NCI-H510A treated with DMSO at 0.1 percent for 48 hours (cell line): ENCODE measurements around the gene RADIL.

Source experiments
- DNase-seq: peaks from one replicate; lab custom pipeline; 2025; lab: John Stamatoyannopoulos, UW

The RADIL gene

DNA sequence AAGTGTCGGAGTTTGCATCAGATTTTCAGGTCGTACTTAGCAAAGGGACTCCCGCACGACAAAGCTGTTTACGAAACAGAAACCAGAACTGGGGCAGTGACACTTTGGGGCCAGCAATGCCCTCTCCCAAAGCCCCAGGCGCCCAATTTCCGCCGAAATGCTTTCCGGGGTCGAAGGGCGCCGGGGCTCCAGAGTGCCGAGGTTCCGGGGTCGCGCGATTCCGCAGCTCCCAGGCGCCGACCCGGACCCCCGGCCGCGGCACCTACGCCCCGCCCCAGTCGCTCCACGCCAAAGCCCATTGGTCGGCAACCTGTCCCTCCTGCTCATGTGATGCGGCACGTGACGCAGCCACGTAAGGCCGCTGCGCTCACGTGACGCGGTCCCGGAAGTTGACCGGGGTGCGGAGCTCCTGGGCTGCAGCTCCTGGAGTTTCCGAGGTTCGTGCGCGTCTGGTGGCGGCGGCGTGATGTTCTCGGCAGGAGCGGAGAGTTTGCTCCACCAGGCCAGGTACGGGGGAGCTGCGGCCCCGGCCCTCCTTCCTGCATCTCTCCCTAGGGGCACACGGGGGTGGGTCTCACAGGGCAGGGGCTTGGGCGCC, 108.2 kb downstream of the RADIL start, which contains the start of gene AP5Z1:
Gene AP5Z1, plus strand, starts transcription at position 374 of the 598 bp plus-strand sequence. Its CDS starts 93 bp downstream, at position 467.
- peak; percentile 85 for DNase-seq

DNA sequence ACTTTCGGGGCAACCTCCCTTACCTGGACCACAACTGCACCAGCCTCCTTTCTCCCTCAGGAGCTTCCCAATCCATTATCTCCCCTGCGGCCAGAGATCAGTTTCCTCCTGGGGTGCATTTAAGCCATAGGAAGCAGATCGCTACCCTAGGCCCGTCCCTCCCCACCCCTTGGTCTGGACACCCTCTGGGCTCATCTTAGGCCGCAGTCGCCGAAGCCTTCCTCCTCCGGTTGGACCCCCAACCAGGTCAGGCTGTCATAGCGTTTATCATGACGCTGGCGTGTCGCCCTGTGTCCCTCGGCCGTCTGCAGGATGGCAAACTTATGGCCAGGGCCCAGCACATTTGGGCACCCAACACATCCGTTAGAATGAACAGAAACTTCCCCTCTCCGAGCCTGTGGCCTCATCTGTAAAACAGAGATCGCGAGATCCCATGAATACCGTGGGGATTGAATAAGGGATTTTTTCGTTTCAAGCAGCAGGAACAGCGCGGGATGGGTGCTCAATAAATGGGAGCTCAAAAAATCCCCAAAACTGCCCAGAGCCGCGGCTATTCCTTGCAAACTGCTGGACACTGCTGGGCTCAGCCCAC, 108.8 kb downstream of the RADIL start:
- DNase-seq: no peak

DNA sequence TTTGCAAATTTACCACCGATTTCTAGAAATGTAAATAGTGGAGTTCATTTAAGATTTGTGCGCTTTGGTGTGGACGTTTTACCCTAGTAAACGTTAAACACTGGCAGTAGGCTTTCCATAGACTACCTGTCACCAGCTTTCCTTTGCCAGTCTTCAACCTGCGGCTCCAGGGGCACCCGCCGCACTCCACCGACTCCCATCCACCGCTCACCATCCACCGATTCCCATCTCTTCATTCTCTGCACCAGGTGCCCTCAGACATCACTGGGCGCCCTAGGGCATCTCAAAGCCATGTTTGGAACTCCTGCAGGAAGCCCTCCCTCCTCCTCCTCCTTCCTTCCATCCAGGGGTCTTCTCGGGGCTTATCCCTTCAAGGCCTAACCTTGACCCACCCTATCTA, 109.5 kb downstream of the RADIL start:
- DNase-seq: no peak

DNA sequence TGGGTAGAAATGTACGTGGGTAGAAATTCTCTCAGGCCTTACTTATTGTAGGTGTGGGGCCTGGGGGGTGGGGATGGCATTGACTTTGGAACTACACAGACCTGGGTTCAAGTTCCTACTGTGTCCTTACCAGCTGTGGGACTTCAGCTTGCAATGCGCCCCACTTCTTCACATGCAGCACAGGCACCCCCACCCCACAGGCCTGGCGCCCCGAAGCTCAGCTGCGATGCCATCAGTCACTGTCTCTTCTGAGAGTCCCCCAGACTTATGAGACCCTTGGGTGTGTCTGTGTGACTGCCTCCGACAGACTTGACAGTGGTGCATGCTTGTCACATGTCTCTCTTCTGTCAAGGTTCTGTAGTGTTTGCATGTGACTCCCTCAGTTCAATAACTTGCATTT, 111.2 kb downstream of the RADIL start:
- DNase-seq: no peak

DNA sequence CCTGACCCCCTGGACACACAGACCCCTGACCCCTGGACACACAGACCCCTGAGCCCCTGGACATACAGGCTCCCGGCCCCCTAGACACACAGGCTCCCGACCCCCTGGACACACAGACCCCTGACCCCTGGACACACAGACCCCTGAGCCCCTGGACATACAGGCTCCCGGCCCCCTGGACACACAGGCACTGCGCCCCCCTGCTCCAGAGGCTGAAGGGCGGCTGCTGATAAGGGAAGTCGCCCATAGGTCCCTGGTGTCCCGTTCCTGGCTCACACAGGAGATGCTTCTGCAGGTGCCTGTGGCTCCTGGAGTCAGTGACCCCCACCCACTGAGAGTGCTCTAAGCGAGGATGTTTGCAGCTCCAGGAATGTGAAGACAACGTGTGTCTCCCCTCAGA, 111.8 kb downstream of the RADIL start:
- DNase-seq: no peak

DNA sequence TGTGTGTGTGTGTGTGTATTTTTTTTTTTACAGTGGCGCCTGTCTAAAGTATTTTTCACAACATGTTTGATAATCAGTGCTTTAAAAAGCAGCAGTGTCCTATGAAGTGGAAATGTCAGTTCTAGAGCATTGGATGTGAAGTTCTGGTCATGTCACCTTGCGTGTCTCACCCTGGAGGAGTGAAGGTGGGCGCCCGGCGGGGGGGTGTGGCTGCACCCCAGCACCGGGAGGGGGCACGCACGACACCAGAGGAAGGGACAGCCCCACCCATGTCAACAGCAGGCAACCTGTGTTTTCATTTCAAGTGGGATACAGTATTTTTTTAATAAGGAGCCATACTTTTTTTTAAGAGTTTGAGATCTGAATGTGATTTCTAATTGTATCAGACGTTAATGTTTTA, 112.6 kb downstream of the RADIL start:
- DNase-seq: no peak

- DNase-seq: no peak
Observed at GRCh38 chr7:4769761-4770160, 113.8 kb downstream of the RADIL start.

GRCh38 chr7:4768597-4769569, 114.6 kb downstream of the RADIL start:
- DNase-seq: no peak

DNA sequence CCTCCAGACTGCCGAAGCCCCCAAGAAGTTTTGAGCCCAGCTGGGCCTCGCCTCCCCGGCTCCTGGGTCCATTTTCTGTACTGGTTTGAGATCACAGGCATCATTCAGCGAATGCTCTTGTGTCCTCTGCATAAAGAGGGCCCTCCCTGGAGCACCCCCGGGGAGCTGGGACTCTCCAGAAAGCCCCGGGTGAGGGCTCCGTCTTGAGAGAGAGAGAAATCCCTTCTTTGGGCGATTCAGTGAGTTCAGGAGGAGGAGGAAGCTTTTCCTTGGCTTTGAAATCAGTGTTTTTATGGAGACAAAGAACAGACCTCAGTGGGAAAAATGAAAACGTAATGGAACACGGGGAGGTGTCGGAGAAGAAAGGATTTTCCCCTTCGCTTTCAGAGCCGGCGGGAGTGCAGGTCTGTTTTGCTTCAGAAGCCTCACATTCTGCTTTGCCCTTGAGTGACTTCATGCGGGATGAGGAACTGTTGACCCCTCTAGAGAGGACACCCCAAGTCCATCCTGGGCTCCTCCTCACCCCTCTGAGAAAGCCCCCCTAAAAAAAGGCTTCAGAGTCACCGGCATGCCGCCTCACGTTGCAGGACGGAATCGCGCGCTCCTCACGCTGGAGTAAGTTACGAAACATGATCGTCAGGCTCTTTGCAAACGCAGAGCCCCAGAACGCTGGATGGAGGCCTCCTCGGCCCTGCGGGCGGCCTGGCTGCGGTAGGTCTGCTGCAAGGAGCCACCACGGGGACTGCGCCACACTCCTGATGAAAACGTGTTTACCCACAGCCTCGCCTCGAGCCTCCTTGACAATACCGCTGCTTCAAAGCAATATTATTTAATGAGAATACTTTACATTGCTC, 116.6 kb downstream of the RADIL start:
- DNase-seq: no peak

DNA sequence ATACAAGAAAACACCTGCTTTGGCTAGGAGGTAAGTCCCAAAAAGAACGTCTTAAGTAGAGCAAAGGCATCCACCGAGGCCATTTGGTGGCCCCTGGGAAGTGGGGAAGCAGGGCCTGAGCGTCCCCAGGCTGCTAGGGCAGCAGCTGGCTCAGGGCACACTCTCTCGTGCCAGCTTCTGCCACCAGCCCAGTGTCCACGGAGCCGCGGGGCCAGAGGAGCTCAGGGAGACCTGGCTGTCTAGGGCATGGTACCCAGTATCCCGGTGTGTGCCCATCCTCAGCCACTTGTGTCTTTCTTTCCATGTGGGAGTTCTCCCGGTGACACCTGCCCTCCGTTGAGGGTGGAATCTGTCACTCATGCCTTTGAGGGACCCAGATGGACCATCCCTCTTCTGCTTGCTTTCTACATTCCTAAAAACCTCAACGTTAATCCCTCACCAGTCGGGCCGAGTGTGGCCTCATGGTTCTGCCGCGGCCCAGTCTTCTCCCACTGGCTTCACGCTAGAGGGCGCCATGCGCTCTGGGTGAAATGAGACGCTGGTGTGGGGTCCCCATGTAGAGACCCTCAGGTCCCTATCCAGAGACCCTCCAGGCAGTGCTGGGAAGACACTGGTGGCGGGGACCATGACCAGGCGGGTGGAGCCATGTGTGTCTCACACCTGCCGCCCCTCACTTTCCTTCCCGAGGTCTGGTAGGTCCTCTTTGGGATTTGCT, 117.6 kb downstream of the RADIL start:
- no peak for DNase-seq

DNA sequence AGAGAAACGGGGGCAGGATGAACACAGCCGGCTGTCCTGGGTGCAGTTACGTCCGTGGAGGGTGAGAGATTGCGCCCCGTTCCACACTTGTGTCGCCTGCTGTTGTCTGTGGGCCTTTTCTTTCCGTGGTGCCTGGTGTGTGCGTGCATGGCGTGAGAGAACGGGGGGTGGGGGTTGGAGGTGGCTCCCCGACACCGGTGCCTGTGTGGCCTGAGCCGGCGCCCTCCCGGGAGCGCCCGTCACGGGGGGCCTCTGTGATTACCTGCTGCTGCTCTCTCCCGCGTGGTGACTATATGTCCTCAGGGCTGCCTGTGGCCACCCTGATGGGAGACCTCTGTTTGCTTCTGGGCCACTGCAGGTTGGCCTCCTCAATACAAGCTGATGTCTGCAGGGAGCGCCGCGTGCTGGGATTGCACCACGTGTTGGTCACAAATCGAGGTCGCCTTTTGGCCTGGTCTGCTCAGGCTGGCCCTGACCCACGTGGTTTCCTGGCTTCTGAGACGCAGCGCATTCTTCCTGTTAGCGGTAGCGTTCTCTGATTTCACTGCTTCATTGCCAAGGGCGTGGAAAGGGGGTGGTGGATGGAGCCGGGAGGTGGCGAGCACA, 119.0 kb downstream of the RADIL start:
- DNase-seq: no peak

DNA sequence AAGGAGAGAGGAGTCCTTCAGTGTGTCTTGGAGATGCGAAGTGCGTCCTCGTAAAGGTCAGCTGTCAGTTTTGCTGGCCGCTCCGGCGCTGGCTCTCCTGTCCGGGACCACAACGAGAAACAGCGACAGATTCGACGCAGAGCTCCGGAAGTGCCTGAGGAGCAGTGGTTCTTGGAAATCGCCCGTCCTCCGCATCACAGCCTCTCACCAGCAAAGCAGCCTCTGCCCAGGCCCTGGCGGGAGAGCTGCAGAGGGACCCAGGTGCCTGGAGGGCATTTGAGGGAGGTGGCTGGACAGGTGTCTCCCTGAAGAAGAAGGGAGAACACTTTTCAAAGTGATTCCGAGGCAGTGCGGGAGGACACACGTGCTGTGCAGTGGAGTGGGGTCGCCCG, 119.7 kb downstream of the RADIL start:
- DNase-seq: no peak

DNA sequence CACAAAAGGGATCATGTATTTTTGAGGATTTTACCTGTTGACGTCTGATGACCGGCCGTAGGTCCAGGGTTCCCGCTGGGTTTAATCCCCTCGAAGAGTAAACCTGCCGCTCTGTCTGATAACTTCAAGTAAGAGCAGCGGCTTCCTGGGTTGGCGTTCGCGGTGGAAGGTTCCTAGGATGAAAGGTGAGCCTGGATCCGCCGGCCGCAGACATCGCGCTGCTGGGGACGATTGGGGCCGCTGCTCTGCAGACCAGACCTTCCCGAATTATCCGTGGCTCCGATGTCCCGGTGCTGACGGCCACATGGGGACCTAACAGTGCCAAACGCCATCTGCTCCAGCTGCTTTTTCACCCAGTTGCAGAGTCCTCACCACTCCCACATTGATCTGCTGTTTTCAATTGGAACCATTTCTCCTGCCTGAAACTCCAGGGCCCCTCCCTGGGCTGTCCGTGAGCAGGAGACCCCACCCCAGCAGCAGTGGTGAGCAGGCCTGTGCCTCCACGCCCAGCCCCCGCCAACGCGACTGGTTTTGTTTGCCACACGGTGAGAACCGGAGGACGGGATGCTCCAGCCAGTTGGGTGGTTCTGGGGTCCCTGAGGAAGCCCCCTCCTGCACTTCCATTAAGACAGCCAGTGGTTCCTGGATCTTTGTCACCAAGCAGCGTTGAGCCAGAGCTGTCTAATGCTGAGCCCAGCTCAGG, 120.3 kb downstream of the RADIL start:
- DNase-seq: no peak

GRCh38 chr7:4762121-4763055, 121.1 kb downstream of the RADIL start:
- no peak for DNase-seq

GRCh38 chr7:4760952-4761351, 122.6 kb downstream of the RADIL start:
- no peak for DNase-seq

DNA sequence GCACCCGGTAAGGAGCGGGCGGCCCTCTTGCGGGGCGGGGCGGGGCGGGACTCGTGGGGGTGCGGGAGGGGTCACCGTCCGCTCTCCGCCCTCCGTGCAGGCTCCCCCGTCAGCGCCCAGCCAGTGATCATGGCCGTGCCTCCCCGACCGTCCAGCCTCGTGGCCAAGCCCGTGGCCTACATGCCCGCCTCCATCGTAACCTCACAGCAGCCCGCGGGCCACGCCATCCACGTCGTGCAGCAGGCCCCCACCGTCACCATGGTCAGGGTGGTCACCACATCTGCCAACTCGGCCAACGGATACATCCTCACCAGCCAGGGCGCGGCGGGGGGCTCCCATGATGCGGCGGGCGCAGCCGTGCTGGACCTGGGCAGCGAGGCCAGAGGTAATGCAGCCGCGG, 124.3 kb downstream of the RADIL start:
- DNase-seq: no peak

DNA sequence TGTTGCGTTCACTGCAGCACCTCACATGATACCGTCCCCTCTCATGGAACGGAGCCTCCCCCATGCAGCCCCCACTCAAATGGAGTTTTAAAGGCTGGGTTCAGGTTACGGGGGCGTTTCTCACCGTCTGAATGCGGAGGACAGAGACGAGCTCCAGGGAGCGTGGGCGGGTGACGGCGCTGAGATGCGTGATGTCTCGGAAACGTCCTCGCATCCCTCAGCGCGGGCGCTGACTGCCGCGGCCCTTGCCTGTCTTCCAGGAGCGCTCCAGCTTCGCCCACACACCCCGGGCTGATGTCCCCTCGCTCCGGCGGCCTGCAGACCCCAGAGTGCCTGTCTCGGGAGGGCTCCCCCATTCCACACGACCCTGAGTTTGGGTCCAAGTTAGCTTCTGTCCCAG, 124.7 kb downstream of the RADIL start:
- DNase-seq: no peak

DNA sequence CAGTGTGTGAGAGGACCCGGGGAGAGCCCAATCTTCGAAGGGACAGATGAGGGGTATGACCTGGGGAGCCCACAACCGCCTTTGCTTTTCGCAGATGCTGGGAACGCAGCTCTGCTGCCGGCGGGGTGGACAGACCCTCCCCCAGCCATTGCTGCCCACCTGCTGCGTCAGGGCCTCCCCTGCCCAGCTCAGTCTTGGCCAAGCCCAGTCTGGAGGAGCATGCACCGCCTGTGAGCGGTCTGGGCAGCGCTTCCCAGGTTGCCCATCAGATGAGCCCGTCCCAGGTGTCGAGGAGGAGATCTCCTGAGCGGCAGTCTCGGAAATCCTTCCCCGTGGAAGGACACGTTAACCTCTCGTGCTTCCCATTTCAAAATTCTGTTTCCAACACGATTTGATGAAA, 125.4 kb downstream of the RADIL start:
- no peak for DNase-seq

DNA sequence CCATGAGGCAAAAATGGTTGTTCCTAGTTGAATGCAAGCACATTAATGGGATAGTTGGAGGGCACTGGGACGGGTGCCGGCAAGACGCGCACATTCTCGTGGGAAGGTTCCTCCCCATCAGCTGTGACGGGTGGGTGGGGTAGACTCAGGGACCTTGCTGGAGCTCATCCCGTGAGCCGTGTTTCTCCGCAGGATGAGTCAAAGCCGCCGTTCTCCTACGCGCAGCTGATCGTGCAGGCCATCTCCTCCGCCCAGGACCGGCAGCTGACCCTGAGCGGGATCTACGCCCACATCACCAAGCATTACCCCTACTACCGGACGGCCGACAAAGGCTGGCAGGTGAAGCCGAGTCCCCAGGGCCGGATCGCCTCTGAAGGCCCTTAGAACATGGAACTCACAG, 128.5 kb downstream of the RADIL start:
- DNase-seq: no peak
